Progenitor cell of endocrine pancreas (in vitro differentiated cells): Measurements from ENCODE around the gene MROH2A. TPM values are rescaled to one million over a fixed set of nuclear protein-coding genes. Genes with fewer than 3 reads are reported as not detected.
"Not testable (repeated sequence)": the region's sequence is repeated elsewhere in the genome, so short reads cannot be mapped to it uniquely, and the experiment has no call there.

Source experiments
- DNase-seq: peaks from one replicate; pipeline ENCODE4 v3.0.0; 2021; ENCODE audit warnings: low spot score; ENCODE audit not compliant: unreplicated experiment
- H3K27ac Mint-ChIP-seq: 2 replicates; pipeline ENCODE4 v1.8.0; 2021; ENCODE audit warnings: mild to moderate bottlenecking, moderate library complexity, mixed read lengths
- H3K27me3 Mint-ChIP-seq: 2 replicates; pipeline ENCODE4 v1.8.0; 2021; ENCODE audit warnings: mixed read lengths
- H3K36me3 Mint-ChIP-seq: 2 replicates; pipeline ENCODE4 v1.8.0; 2022; ENCODE audit warnings: mixed read lengths; ENCODE audit not compliant: insufficient read depth
- H3K4me1 Mint-ChIP-seq: 2 replicates; pipeline ENCODE4 v1.8.0; 2021; ENCODE audit warnings: low read depth, mixed read lengths
- H3K4me3 Mint-ChIP-seq: 2 replicates; pipeline ENCODE4 v1.8.0; 2021; ENCODE audit warnings: low read depth, mild to moderate bottlenecking, moderate library complexity, mixed read lengths
- H3K9me3 Mint-ChIP-seq: 2 replicates; pipeline ENCODE4 v1.8.0; 2021; ENCODE audit warnings: low read depth, mixed read lengths
- total RNA-seq: library from RNA; stranded (reverse); gene quantifications from 2 replicates; pipeline ENCODE4 v1.2.1, GENCODE V29; 2021
- TF ChIP-seq, protein P1 (sequence below): fragments of 200-600 bp; sonication (generic); IDR thresholded peaks from one replicate; pipeline ENCODE4 v1.5.0; 2021; ENCODE audit warnings: antibody characterized with exemption, mild to moderate bottlenecking; ENCODE audit not compliant: unreplicated experiment

MROH2A gene
- total RNA-seq, 1 donor from 2014 or later: not detected

DNA sequence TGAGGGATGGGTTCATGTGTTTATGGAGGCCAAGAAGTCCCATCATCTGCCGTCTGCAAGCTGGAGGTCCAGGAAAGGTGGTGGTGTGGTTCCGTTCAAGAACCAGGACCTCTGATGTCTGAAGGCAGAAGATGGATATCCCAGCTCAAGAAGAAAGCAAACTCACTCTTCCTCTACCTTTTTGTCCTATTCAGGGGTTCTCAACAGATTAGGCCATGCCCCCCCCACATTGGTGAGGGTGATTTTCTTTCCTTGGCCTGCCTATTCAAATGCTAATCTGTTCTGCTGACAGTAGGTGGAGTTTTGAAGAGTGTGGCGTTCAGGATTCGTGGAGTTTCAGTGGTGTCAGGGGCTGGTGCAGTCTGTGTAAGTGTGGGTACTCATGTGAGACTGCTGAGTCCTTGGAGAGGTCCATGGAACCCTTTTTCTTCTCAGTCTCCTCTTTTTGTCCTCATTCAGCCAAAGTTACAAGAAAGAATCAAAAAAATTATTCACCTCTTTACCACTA, 84.2 kb downstream of the MROH2A start:
- TF ChIP-seq, protein P1, sequence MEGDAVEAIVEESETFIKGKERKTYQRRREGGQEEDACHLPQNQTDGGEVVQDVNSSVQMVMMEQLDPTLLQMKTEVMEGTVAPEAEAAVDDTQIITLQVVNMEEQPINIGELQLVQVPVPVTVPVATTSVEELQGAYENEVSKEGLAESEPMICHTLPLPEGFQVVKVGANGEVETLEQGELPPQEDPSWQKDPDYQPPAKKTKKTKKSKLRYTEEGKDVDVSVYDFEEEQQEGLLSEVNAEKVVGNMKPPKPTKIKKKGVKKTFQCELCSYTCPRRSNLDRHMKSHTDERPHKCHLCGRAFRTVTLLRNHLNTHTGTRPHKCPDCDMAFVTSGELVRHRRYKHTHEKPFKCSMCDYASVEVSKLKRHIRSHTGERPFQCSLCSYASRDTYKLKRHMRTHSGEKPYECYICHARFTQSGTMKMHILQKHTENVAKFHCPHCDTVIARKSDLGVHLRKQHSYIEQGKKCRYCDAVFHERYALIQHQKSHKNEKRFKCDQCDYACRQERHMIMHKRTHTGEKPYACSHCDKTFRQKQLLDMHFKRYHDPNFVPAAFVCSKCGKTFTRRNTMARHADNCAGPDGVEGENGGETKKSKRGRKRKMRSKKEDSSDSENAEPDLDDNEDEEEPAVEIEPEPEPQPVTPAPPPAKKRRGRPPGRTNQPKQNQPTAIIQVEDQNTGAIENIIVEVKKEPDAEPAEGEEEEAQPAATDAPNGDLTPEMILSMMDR: no peak
- H3K4me1 Mint-ChIP-seq: no peaks in the 10 kb centered on the region
- H3K27me3 Mint-ChIP-seq: no peaks in the 10 kb centered on the region
- DNase-seq: no peak
- peaks cover 19% of the 10 kb centered on the region for H3K36me3 Mint-ChIP-seq
- H3K9me3 Mint-ChIP-seq: peaks cover 14% of the 10 kb centered on the region
- H3K4me3 Mint-ChIP-seq: no peak overlapping the region
- no peak overlapping the region for H3K27ac Mint-ChIP-seq

DNA sequence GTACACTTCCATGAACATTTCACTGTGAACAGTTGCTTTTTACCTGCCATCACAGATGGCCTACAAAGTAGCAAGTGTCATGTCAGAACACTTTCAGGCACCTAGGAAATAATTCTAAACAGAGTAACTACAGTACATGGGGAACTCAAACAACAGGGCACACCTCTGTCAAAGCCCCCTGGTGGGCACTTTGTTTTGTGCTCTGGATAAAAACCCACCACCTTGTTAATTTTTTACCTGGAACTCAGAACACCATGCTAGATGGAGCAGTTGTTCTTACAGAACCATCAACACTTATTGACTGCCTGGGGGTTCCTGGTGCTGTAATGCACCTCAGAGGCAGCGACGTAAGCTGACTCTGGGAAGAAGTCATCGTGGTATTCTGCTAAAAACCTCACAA, 87.7 kb downstream of the MROH2A start:
- Mint-ChIP-seq H3K9me3 (peaks cover 23% of the 10 kb centered on the region), H3K4me3 (peak overlapping the region; percentile 9)

DNA sequence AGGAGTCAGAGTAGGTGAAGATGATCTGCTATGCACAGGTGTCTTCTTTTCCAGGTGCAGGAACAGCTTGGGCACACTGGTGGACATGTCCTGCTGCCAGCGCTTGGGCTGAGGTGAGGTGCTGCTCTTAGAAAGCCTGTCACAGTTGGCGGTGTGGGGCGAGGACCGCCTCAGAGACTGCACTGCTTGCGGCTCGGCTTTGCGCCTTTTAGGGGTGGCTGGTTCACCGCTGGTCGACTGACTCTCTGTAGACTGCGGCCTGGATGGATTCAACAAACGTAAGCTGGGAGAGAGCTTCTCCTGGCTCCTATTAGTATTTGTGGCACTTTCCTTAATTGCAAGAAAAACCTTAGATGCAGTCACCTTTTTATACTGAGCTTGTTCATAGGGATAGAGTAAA, 88.3 kb downstream of the MROH2A start:
- H3K27me3 Mint-ChIP-seq: peaks cover 19% of the 10 kb centered on the region
- H3K4me3 Mint-ChIP-seq: no peak overlapping the region
- H3K9me3 Mint-ChIP-seq: peaks cover 23% of the 10 kb centered on the region
- H3K27ac Mint-ChIP-seq: no peak overlapping the region
- H3K36me3 Mint-ChIP-seq: peaks cover 24% of the 10 kb centered on the region
- TF ChIP-seq, protein P1: no peak
- no peaks in the 10 kb centered on the region for H3K4me1 Mint-ChIP-seq
- no peak for DNase-seq

More for the DNA sequence above, 87.7 kb downstream of the MROH2A start:
- TF ChIP-seq, protein P1: peak; percentile 35
- no peak for DNase-seq
- no peaks in the 10 kb centered on the region for H3K4me1 Mint-ChIP-seq
- peaks cover 13% of the 10 kb centered on the region for H3K27me3 Mint-ChIP-seq
- no peak overlapping the region for H3K27ac Mint-ChIP-seq
- peaks cover 24% of the 10 kb centered on the region for H3K36me3 Mint-ChIP-seq

DNA sequence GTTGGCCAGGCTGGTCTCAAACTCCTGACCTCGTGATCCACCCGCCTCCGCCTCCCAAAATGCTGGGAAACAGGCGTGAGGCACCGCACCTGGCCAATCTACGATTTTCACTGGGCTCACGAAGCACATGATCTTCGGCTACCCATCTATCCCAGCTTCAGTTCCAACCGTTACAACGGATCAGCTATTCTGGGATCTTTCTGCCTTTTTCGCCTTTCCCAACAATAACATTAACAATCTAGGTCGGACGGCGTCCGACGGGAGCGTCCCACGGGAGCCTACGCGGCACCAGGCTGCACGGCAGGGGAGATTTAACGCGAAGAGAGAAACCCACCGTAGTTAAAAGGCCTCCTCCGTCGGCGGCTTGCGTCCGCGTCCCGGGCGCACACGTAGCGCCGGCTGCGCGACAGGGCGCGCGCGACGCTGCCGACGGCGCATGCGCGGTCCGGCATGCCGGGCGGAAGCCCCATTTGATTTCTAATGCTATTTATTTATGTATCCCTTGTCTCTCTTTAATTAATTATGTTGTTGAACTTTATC, 89.9 kb downstream of the MROH2A start, which contains the start of gene MSL3B:
MSL3B (minus strand) TSS at position 394 of the 540 bp plus-strand sequence.
- Mint-ChIP-seq H3K27me3 (peaks cover 32% of the 10 kb centered on the region), H3K4me3 (peak within 1 kb of the TSS; percentile 89), H3K9me3 (peaks cover 23% of the 10 kb centered on the region), H3K4me1 (no peaks in the 10 kb centered on the region), H3K27ac (peak within 1 kb of the TSS; percentile 88), H3K36me3 (peaks cover 24% of the 10 kb centered on the region)
- peak; percentile 23 for DNase-seq
- TF ChIP-seq, protein P1: no peak

DNA sequence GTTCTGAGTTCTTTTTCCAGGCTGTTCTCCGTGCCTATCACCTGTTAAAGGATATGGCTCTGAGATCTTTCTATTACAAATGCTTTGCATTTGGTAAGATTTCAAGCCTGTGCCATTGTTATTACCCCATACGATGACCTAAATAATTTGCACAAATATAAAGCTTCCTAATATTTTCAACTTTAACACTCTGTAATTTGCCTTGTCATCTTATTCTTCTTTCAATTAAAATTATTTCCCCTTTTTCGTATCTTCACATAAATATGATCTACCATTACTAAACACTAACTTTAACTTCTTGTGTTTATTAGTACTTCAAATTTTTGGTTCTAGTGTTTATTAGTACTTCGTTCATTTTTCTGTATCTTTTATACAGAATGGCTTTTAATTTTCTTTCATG, 93.3 kb downstream of the MROH2A start:
- DNase-seq: no peak
- Mint-ChIP-seq H3K4me3 (no peak overlapping the region), H3K27ac (no peak overlapping the region), H3K4me1 (no peaks in the 10 kb centered on the region), H3K9me3 (peaks cover 22% of the 10 kb centered on the region), H3K27me3 (peaks cover 56% of the 10 kb centered on the region), H3K36me3 (peaks cover 13% of the 10 kb centered on the region)
- TF ChIP-seq, protein P1: no peak

DNA sequence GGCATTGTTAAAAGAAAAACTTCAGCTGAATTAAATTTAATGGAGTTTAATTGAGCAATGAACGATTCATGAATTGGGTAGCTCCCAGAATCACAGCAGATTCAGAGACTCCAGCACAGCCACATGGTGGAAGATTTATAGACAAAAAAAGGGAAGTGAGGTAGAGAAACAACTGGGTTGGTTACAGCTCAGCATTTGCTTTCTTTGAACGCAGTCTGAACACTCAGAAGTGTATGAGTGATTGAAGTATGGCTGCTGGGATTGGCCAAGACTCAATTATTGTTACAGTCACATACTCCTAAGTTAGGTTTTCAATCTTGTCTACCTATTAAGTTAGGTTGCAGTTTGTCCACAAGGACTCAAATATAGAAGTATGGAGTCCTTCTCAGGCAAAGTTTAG, 94.0 kb downstream of the MROH2A start:
- Mint-ChIP-seq H3K27me3 (peaks cover 57% of the 10 kb centered on the region), H3K9me3 (peaks cover 20% of the 10 kb centered on the region)
- not testable (repeated sequence) for H3K4me1 Mint-ChIP-seq, H3K4me3 Mint-ChIP-seq, H3K36me3 Mint-ChIP-seq, H3K27ac Mint-ChIP-seq, DNase-seq
